Measurements from ENCODE around the gene RAB42.

Gene RAB42

GRCh38 chr1:28642056-28642846 lies 50.2 kb downstream of the RAB42 start:
- Histone ChIP-seq H3K27ac (peak overlapping the region; percentile 42 to 96 (median 90)), H3K4me3 (peak overlapping the region; percentile 56 to 81 (median 76))

- H3K4me3 ChIP-seq, result peak within 1 kb of the TSS; percentile 56 to 81 (median 76)
- peak within 1 kb of the TSS; percentile 42 to 96 (median 90) for H3K27ac ChIP-seq
Measured at GRCh38 chr1:28642847-28643635, 51.0 kb downstream of the RAB42 start, which contains the start of gene TAF12. Gene TAF12, minus strand, starts transcription at chr1:28643067. Its CDS starts 20,986 bp downstream, at chr1:28622081.

- Histone ChIP-seq H3K27ac (peak overlapping the region in 17 of 21 experiments; percentile 83 to 96 (median 91)), H3K4me3 (peak overlapping the region in 1 of 7 experiments; percentile 76)
Measured at GRCh38 chr1:28644494-28644893, 52.4 kb downstream of the RAB42 start.
